Mesenchymal stem cell (in vitro differentiated cells and primary cell): ENCODE results near the gene SLC13A5.
A peak's percentile ranks its signal among the peaks of the same experiment; 100 is the strongest.
"Not testable (repeated sequence)": the region's sequence is repeated elsewhere in the genome, so short reads cannot be mapped to it uniquely, and the experiment has no call there.

Experiments used
- DNase-seq: peaks from one replicate; pipeline ENCODE4 v3.0.0-alpha.2; 2013
- H2AFZ ChIP-seq: one replicate; pipeline ENCODE4 v1.6.1; 2013; ENCODE audit warnings: low read depth, mild to moderate bottlenecking, control low read depth, inconsistent platforms, low read length, moderate library complexity
- H2AK5ac ChIP-seq: 2 replicates; pipeline ENCODE4 v1.6.1; 2013; ENCODE audit warnings: low read length, moderate library complexity, mild to moderate bottlenecking, inconsistent platforms; ENCODE audit not compliant: severe bottlenecking
- H2BK120ac ChIP-seq: one replicate; pipeline ENCODE4 v1.6.1; 2013; ENCODE audit warnings: low read depth, mild to moderate bottlenecking, inconsistent platforms, low read length, moderate library complexity
- H2BK12ac ChIP-seq, 2 experiments: one replicate each; pipeline ENCODE4 v1.6.1; 2013; ENCODE audit warnings: inconsistent platforms in 2 of 2, low read length in 2 of 2, mild to moderate bottlenecking in 2 of 2, moderate library complexity in 2 of 2, control low read depth in 1 of 2
- H2BK15ac ChIP-seq: one replicate; pipeline ENCODE4 v1.6.1; 2013; ENCODE audit warnings: mild to moderate bottlenecking, low read depth, inconsistent platforms; ENCODE audit not compliant: poor library complexity, severe bottlenecking
- H2BK5ac ChIP-seq: 2 replicates; pipeline ENCODE4 v1.6.1; 2013; ENCODE audit warnings: low read depth, mild to moderate bottlenecking, low read length, control low read depth, inconsistent platforms; ENCODE audit not compliant: poor library complexity, severe bottlenecking
- H3K14ac ChIP-seq, 2 experiments: one replicate each; pipeline ENCODE4 v1.6.1; 2013; ENCODE audit warnings: inconsistent platforms in 2 of 2, low read length in 2 of 2, control low read depth in 1 of 2, mild to moderate bottlenecking in 1 of 2, moderate library complexity in 1 of 2
- H3K18ac ChIP-seq, 2 experiments: one replicate each; pipeline ENCODE4 v1.6.1; 2013; ENCODE audit warnings: inconsistent platforms in 2 of 2, low read length in 2 of 2, control low read depth in 1 of 2, low read depth in 1 of 2, mild to moderate bottlenecking in 1 of 2
- H3K23ac ChIP-seq, 2 experiments: one replicate each; pipeline ENCODE4 v1.6.1; 2013; ENCODE audit warnings: inconsistent platforms in 2 of 2, low read length in 2 of 2, mild to moderate bottlenecking in 2 of 2, moderate library complexity in 2 of 2, control low read depth in 1 of 2
- H3K27ac ChIP-seq: 2 replicates; pipeline ENCODE4 v1.5.1; 2013; ENCODE audit warnings: mild to moderate bottlenecking, moderate library complexity, low read length, control low read depth, inconsistent platforms; ENCODE audit not compliant: poor library complexity, severe bottlenecking
- H3K27me3 ChIP-seq, 2 experiments: 2 replicates each; pipeline versions ENCODE4 v1.6.1 to v1.7.0; 2013; ENCODE audit warnings: low read length in 2 of 2, mild to moderate bottlenecking in 2 of 2, moderate library complexity in 2 of 2, control low read depth in 1 of 2, inconsistent platforms in 1 of 2; ENCODE audit not compliant: control insufficient read depth in 1 of 2, insufficient read depth in 1 of 2
- H3K36me3 ChIP-seq, 2 experiments: 2 replicates each; pipeline versions ENCODE4 v1.6.1 to v1.7.0; 2013; ENCODE audit warnings: low read length in 2 of 2, control low read depth in 1 of 2, inconsistent platforms in 1 of 2, low read depth in 1 of 2, mild to moderate bottlenecking in 1 of 2; ENCODE audit not compliant: insufficient read depth in 2 of 2, control insufficient read depth in 1 of 2
- H3K4ac ChIP-seq, 2 experiments: one replicate each; pipeline ENCODE4 v1.6.1; 2013; ENCODE audit warnings: inconsistent platforms in 2 of 2, low read length in 2 of 2, mild to moderate bottlenecking in 2 of 2, moderate library complexity in 2 of 2, control low read depth in 1 of 2, low read depth in 1 of 2
- H3K4me1 ChIP-seq: 2 replicates; pipeline ENCODE4 v1.6.1; 2013; ENCODE audit warnings: low read depth, low read length, control low read depth; ENCODE audit not compliant: control insufficient read depth, insufficient read depth
- H3K4me2 ChIP-seq: 2 replicates; pipeline ENCODE4 v1.6.1; 2013; ENCODE audit warnings: low read length, mild to moderate bottlenecking, inconsistent platforms; ENCODE audit not compliant: poor library complexity, severe bottlenecking
- H3K4me3 ChIP-seq, 2 experiments: 2 replicates each; pipeline versions ENCODE4 v1.5.1 to v1.7.0; 2013; ENCODE audit warnings: low read length in 2 of 2, mild to moderate bottlenecking in 2 of 2, control low read depth in 1 of 2, low read depth in 1 of 2; ENCODE audit not compliant: insufficient read depth in 1 of 2
- H3K79me1 ChIP-seq: replicated peaks from 2 replicates; pipeline ENCODE4 v1.6.1; 2013; ENCODE audit warnings: mild to moderate bottlenecking, control low read depth, low read length, inconsistent platforms; ENCODE audit not compliant: poor library complexity, severe bottlenecking
- H3K9ac ChIP-seq: 2 replicates; pipeline ENCODE4 v1.7.0; 2013; ENCODE audit warnings: mild to moderate bottlenecking, low read length, moderate library complexity
- H3K9me3 ChIP-seq: 2 replicates; pipeline ENCODE4 v1.7.0; 2013; ENCODE audit warnings: mild to moderate bottlenecking, low read length; ENCODE audit not compliant: control insufficient read depth
- H4K8ac ChIP-seq: one replicate; pipeline ENCODE4 v1.6.1; 2013; ENCODE audit warnings: inconsistent platforms, mild to moderate bottlenecking, low read length, moderate library complexity
- H4K91ac ChIP-seq: one replicate; pipeline ENCODE4 v1.6.1; 2013; ENCODE audit warnings: mild to moderate bottlenecking, low read length, inconsistent platforms
- WGBS: methylation state at CpG from one replicate; pipeline ENCODE4 v1.1.7; 2013; ENCODE audit warnings: mixed read lengths; 5-methylcytosine and 5-hydroxymethylcytosine counted together

Gene SLC13A5

DNA sequence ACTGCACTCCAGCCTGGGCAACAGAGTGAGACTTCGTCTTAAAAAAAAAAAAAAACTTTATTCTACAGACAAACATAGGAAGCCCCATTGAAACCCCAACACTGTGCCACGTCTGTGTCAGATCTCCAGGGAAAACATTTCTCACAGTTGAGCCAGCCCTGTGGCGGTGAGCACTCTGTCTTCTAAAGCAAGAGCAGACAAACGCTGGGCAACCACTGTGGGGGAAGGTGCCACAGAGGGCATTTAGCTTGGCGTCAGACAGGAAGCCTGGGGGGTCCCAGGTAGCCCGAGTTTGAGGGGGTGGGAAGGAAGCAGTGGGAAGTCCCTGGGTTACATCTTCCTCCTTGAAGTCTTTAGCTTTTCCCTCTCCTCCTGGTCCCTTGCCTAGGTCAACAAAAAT lies 45.7 kb downstream of the SLC13A5 start:
- Histone ChIP-seq H3K18ac (no peak overlapping the region), H2AK5ac (no peak overlapping the region), H3K79me1 (no peaks in the 10 kb centered on the region), H4K91ac (no peak overlapping the region), H3K14ac (no peak overlapping the region), H3K27ac (no peak overlapping the region), H2AFZ (no peak overlapping the region), H3K4me1 (peaks cover 3% of the 10 kb centered on the region), H2BK15ac (no peak overlapping the region), H3K4me2 (no peak overlapping the region), H2BK120ac (no peak overlapping the region), H4K8ac (no peak overlapping the region), H3K23ac (no peak overlapping the region), H3K4me3 (no peak overlapping the region), H3K9me3 (no peaks in the 10 kb centered on the region), H2BK5ac (no peak overlapping the region), H2BK12ac (no peak overlapping the region), H3K27me3 (peaks cover 18 to 43% of the 10 kb centered on the region in 2 experiments), H3K36me3 (no peaks in the 10 kb centered on the region), H3K9ac (no peak overlapping the region), H3K4ac (no peak overlapping the region)
- WGBS, result 74% methylated on average over 4 of the region's 6 CpGs
- DNase-seq, result no peak

DNA sequence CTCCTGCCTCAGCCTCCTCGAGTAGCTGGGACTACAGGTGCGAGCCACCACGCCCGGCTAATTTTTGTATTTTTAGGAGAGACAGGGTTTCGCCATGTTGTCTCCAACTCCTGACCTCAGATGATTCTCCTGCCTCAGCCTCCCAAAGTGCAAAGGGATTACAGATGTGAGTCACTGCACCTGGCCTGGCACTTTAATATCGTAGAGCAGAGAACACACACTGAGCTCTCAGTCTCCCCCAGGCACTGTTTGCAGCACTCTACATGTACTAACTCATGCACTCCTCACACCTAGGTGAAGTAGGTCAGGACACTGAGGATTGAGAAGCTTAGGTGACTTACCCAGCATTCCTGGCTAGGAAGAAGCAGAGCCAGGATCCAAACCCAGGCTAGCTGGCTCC lies 46.6 kb downstream of the SLC13A5 start:
- H2BK5ac ChIP-seq, result no peak overlapping the region
- H2BK15ac ChIP-seq, result no peak overlapping the region
- H3K27ac ChIP-seq, result no peak overlapping the region
- H3K14ac ChIP-seq, result no peak overlapping the region
- H3K4me1 ChIP-seq, result peaks cover 3% of the 10 kb centered on the region
- DNase-seq, result no peak
- no peak overlapping the region for H2AFZ ChIP-seq
- H3K79me1 ChIP-seq, result no peaks in the 10 kb centered on the region
- no peak overlapping the region for H3K9ac ChIP-seq
- no peaks in the 10 kb centered on the region for H3K9me3 ChIP-seq
- peaks cover 25 to 48% of the 10 kb centered on the region in 2 experiments for H3K27me3 ChIP-seq
- no peak overlapping the region for H3K4me2 ChIP-seq
- H3K18ac ChIP-seq, result no peak overlapping the region
- H3K36me3 ChIP-seq, result no peaks in the 10 kb centered on the region
- no peak overlapping the region for H2BK120ac ChIP-seq
- no peak overlapping the region for H3K4me3 ChIP-seq
- H2BK12ac ChIP-seq, result no peak overlapping the region
- H3K4ac ChIP-seq, result no peak overlapping the region
- no peak overlapping the region for H2AK5ac ChIP-seq
- no peak overlapping the region for H4K8ac ChIP-seq
- 97% methylated on average over 6 of the region's 6 CpGs for WGBS
- no peak overlapping the region for H3K23ac ChIP-seq
- H4K91ac ChIP-seq, result no peak overlapping the region

DNA sequence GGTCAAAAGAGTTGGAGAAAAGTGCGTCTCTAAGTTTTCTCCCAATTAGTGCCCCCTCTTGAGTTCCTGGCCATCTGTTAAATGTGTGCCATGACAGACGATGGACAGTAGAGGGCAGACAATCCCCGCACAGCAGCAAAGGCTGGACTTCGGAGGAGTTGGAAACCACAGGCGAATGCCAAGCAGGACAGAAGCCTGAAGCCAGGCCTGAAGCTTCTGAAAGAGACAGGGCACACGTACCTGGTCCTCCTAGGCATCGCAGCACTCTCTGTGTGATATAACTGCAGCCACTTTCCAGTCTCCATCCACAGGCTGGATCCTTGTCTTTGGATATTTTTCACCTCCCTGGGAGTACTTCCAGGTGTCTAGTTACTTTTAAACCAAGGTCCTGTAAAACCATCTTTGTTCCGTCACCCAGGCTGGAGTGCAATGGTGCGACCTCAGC lies 47.1 kb downstream of the SLC13A5 start:
- no peak overlapping the region for H2BK120ac ChIP-seq
- DNase-seq, result peak; percentile 80
- H3K14ac ChIP-seq, result no peak overlapping the region
- no peaks in the 10 kb centered on the region for H3K79me1 ChIP-seq
- 18% methylated on average over 9 of the region's 9 CpGs for WGBS
- H2BK12ac ChIP-seq, result no peak overlapping the region
- no peak overlapping the region for H3K18ac ChIP-seq
- H3K9me3 ChIP-seq, result no peaks in the 10 kb centered on the region
- no peak overlapping the region for H2BK5ac ChIP-seq
- peak overlapping the region; percentile 12 for H3K9ac ChIP-seq
- peak overlapping the region; percentile 18 for H2AFZ ChIP-seq
- no peak overlapping the region for H3K4ac ChIP-seq
- no peak overlapping the region for H3K4me2 ChIP-seq
- no peak overlapping the region for H3K23ac ChIP-seq
- H4K91ac ChIP-seq, result no peak overlapping the region
- H3K27me3 ChIP-seq, result peaks cover 29 to 48% of the 10 kb centered on the region in 2 experiments
- H4K8ac ChIP-seq, result no peak overlapping the region
- no peak overlapping the region for H3K27ac ChIP-seq
- H3K4me1 ChIP-seq, result peaks cover 3% of the 10 kb centered on the region
- H2BK15ac ChIP-seq, result no peak overlapping the region
- H3K4me3 ChIP-seq, result no peak overlapping the region
- H3K36me3 ChIP-seq, result no peaks in the 10 kb centered on the region
- no peak overlapping the region for H2AK5ac ChIP-seq

DNA sequence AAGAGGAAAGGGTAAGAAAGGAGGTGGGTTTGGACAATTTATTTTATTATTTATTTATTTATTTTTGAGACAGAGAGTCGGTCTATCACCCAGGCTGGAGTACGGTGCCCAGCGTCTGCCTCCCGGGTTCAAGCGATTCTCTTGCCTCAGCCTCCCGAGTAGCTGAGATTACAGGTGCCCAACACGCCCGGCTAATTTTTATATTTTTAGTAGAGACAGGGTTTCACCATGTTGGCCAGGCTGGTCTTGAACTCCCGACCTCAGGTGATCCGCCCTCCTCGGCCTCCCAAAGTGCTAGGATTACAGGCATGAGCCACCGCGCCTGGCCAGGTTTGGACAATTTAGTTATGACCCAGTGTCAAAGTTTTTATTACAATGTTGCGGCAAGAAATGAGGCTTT lies 50.0 kb downstream of the SLC13A5 start:
- H3K36me3 ChIP-seq, H3K9ac ChIP-seq, H3K4me1 ChIP-seq: not testable (repeated sequence)

More for the DNA sequence above, 50.0 kb downstream of the SLC13A5 start:
- H2AFZ ChIP-seq, H2BK12ac ChIP-seq, H3K9me3 ChIP-seq, H2BK15ac ChIP-seq, H2BK5ac ChIP-seq, H4K8ac ChIP-seq, H3K27ac ChIP-seq, H3K79me1 ChIP-seq, H3K4me2 ChIP-seq, DNase-seq, H3K23ac ChIP-seq, H2BK120ac ChIP-seq, H3K4ac ChIP-seq, H3K14ac ChIP-seq, H3K4me3 ChIP-seq, H2AK5ac ChIP-seq, H3K18ac ChIP-seq, H4K91ac ChIP-seq: not testable (repeated sequence)
- peaks cover 36 to 60% of the 10 kb centered on the region in 2 experiments for H3K27me3 ChIP-seq
- WGBS, result 90% methylated on average over 14 of the region's 14 CpGs
